Fibroblast of skin of abdomen (primary cell): Measurements from ENCODE around the gene TAF5.
A peak's percentile ranks its signal among the peaks of the same experiment; 100 is the strongest.
"Not testable (repeated sequence)": the region's sequence is repeated elsewhere in the genome, so short reads cannot be mapped to it uniquely, and the experiment has no call there.

Experiments
- DNase-seq: peaks from one replicate; pipeline ENCODE4 v3.0.0-alpha.2; 2013

The TAF5 gene

GRCh38 chr10:103415581-103415980 is 47.8 kb downstream of the TAF5 start:
- DNase-seq: no peak

- DNase-seq: peak; percentile 55
Measured at GRCh38 chr10:103416436-103417147, 48.8 kb downstream of the TAF5 start.

GRCh38 chr10:103417148-103417469 is 49.3 kb downstream of the TAF5 start:
- not testable (repeated sequence) for DNase-seq

DNA sequence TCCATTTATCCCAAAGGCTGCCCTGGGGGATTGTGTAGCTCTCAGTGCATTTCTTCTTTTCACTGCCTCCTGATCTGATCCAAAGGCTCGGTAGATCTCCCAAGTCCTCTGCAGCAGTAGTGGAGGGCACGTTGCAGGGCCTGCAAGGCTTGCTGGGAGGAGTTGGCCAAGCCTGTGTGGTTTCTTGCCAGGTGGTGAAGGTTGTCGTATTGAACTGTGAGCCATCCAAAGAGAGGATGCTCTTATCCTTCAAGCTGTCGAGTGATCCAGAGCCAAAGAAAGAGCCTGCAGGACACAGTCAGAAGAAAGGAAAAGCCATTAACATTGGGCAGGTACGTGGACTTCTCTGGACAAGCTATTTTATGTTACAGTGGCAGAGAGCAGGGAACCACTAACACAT is 49.8 kb downstream of the TAF5 start:
- DNase-seq: no peak

- DNase-seq: no peak
Measured at GRCh38 chr10:103419101-103419500, 51.3 kb downstream of the TAF5 start.

- DNase-seq: no peak
Measured at GRCh38 chr10:103423748-103424147, 56.0 kb downstream of the TAF5 start.

DNA sequence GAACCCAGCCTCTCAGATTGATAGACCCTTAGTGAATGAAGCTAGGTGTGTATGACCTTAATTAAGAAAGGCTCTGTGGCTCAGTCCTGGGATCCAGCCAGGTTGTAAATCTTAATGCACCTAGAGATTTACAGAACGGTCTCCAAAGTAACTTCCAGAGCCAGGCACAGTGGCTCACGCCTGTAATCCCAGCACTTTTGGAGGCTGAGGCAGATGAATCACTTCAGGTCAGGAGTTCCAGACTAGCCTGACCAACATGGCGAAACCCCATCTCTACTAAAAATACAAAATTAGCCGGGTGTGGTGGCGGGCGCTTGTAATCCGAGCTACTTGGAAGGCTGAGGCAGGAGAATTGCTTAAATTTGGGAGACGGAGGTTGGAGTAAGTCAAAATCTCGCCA is 60.1 kb downstream of the TAF5 start:
- DNase-seq: no peak

GRCh38 chr10:103428989-103429643 is 61.3 kb downstream of the TAF5 start:
- no peak for DNase-seq

DNA sequence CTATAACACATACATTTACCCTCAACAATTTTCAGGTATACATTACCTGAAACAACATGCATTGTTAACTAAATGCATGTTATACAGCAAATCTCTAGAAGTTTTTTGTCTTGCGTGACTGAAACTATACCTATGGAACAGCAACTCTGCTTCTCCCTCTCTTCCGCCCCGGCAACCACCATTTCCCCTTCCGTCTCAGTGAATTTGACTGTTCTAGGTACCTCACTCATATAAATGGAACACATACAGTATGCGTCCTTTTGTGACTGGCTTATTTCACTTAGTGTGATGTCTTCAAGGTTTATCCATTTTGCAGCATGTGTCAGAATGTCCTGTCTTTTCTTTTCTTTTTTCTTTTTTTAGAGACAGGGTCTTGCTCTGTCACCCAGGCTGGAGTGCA is 61.9 kb downstream of the TAF5 start:
- DNase-seq: no peak

GRCh38 chr10:103431902-103432301 is 64.1 kb downstream of the TAF5 start:
- DNase-seq: no peak

DNA sequence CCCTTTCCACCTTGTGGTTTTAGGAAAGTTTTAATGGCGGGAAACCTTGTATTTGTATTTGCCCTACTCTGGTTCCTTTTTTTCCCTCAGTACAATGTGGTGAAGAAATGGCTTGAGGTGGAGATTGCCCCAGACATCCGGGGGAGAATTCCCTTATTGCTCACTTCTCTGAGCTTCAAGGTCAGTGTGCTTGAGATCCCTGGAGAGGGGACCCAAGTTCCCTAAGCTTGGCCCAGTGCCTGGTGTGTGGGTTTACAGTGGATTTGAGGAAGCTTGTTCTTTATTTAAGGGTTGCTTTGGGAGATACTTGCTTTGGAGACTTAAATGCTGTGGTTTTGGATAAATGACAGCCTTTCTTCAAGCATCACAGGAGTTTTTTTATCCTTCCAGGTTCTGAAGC is 66.1 kb downstream of the TAF5 start:
- no peak for DNase-seq
